ENCODE results near the gene CALU.
A peak's percentile ranks its signal among the peaks of the same experiment; 100 is the strongest.

The CALU gene

DNA sequence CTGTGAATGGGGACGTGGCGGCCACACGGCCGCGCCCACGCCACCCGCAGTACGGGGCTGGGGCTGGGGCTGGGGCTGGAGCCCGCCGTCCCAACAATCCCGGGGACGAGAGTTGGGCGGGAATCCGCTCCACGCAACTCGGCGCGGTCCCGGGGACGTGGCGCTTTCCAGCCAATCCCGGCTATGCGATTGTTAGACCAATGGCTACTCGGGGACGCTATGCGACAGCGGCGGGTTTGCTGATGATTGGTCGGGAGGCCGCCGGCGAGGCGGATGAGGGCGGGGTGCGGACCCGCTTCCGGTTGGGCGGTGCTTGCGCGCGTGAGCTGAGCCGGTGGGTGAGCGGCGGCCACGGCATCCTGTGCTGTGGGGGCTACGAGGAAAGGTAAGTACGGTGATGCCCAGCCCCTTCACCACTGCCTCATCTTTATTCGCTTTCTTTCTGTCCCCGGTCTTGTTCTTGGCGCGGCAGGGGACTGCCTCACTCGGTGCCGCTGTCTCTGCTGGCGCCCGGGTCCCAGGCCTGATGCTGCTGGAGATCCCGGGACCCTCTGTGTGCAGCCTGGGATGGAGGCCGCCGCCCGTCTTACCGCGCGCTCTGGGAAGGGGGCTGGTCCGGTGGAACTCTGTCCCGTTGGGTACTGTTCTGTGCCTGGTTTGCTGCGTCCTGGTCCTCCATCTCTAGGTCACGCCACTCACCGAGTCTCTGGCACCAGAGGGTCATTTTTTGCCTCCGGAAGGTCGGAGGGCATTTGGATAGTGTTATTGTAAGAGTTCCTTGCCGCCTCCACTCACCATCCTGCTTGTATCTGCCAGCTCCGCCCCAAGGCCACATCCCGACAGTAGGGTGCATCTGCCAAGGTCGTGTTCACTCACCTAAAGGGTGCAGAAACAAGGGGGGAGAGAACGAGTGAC, at the start of gene CALU:
Gene CALU (plus strand): TSS at position 312 of the 915 bp plus-strand sequence. CDS start 9,225 bp downstream, outside the sequence.
- DNase-seq = peak; percentile 83

DNA sequence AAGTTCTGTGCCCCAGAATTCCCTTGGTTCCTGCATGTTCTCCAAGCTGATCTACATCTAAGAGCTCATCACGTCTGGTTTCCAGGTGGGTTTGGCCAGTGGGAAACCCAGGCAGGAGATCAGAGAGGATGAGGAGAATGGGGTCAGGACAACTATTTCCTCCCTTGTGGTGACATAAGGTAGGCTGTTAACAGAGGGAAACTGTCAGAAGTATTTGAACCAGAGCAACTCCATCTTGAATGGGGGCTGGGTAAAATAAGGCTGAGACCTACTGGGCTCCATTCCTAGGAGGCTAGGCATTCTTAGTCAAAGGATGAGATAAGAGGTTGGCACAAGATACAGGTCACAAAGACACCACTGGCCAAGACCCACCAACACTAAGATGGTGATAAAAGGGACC, 47.9 kb upstream of the CALU start:
- no peak for DNase-seq

- no peak for DNase-seq
Observed at GRCh38 chr7:128692623-128693270, 46.4 kb upstream of the CALU start.

DNA sequence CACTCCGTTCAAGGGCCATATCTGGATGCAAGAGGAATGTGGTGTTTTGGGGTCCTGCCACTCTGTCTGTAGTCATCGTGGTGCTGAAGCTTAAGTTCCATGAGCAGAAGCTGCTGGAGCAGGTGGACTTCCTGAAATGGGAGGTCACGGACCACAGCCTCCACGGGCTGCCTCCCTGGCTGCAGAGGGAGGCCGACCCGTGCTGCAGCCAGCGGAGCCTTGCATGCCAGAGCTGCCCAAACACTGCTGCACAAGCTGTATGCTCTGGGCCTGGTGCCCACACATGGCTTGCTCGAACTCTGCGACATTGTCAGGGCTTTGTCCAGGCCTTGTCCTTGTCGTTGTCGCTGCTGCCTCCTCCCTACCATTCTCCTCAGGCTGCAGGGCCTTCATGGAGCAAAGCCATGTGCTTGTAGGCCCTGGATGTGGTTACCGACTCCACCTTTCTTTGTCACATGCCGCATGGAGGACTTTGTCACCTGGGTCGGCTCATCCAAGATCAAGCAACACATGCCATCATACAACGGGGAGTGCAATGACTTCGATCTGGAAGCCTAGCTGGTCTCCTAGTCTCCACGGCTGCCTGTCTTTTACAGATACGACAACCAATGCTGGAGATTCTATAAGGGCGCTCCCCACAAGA, 45.7 kb upstream of the CALU start:
- DNase-seq = no peak

DNA sequence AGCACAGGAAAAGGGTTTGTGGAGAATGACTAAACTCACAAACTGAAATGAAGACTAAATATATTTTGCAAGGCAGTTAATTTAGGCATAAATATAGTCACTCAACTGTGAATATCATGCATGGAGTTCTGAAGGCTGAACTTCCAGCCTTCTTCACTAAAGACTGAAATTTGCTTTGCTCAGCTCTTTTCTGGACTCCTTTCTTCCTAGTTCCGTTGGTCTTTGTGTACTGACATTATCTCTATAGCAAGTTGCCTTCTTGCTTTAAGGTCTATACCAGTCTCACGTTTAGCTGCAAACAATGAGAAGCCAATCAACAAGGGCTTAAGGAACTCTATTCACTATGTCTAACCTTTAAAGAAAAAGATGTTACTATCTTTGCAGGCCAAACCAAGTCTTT, 44.4 kb upstream of the CALU start:
- no peak for DNase-seq

- no peak for DNase-seq
Observed at GRCh38 chr7:128697302-128697905, 41.8 kb upstream of the CALU start.

DNA sequence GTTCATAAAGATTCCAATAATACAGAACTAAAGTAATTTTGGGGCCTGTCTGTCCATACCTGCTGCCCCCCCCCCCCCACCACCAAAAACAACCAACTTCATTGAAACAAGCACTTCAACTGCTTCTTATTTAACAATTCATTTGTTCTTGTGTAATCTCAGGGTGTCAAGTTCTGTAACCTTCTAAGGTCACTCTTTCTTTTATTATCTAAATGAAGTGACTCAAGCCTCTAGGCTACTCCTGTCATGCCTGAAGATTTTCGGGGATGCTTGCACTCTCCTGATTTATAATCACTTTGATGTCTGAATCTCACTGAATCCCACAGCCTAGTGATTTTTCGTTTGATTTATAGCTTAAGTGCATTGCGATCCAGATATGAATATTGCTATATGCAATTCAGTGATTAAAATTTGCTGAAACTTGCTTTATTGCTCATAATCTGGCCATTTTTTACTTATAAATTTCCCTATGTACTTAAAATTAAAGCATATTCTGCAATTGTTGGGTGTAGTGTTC, 39.9 kb upstream of the CALU start:
- DNase-seq = no peak

GRCh38 chr7:128699895-128700294, 39.3 kb upstream of the CALU start:
- DNase-seq = no peak

GRCh38 chr7:128701062-128701785, 37.9 kb upstream of the CALU start:
- no peak for DNase-seq

DNA sequence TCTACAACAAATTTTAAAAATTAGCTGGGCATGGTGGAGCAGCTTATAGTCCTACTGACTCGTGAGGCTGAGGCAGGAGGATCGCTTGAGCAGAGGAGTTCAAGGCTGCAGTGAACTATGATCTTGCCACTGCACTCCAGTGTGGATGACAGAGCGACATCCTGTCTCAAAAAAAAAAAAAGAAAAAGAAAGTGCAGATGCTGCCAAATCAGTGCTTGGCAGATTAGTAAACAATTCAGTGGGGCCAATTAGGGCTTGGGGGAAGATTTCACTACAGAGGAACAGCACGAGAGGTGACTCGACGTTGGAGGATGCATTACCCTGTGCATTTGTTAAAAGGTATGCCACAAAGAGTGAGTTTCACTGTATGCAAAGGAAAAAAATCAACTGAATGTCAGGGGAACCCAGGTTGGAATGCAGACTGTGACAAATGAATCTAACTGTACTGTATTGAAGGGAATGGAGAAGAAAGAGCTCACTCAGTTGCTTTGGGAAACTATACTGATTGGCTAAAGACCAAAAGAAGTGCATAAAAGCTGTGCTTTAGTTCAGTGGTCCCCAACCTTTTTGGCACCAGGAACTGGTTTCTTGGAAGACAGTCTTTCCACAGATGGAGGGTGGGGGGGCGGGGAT, 35.4 kb upstream of the CALU start:
- DNase-seq = no peak

- DNase-seq = no peak
Observed at GRCh38 chr7:128705891-128706333, 33.2 kb upstream of the CALU start.

DNA sequence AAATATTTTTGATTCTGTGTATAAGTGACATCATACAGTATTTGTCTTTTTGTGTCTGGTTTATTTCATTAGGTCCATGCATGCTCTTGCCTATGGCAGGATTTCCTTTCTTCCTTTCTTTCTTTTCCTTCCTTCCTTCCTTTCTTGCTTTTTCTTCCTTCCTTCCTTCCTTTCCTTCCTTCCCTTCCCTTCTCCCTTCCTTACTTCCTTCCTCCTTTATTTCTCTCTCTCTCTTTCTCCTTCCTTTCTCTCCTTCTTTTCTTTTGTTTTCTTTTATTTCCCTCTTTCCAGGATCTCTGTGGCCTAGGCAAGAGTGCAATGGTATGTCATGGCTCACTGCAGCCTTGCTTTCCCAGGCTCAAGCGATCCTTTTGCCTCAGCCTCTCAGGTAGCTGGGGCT, 31.4 kb upstream of the CALU start:
- DNase-seq = no peak

DNA sequence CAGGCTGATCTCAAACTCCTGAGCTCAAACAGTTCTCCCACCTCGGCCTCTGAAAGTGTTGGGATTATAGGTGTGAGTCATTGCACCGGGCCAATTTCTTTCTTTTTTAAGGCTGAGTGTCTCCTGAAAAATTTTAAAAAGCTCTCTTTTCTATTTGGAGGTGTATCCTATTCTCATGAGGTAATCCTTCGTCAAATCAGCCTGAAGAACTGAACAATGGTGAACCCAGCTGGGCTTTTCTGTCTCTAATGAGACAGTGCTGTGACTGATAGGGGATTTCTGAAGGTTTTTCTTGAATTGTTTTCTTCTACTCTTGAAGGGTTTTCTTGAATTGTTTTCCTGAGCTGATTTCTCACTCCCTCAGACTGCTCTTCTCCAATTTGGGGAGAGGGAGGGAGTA, 30.9 kb upstream of the CALU start:
- no peak for DNase-seq

- no peak for DNase-seq
Observed at GRCh38 chr7:128708824-128709223, 30.3 kb upstream of the CALU start.

- no peak for DNase-seq
Observed at GRCh38 chr7:128710481-128710880, 28.7 kb upstream of the CALU start.

- DNase-seq = no peak
Observed at GRCh38 chr7:128713794-128714193, 25.4 kb upstream of the CALU start.

- DNase-seq = no peak
Observed at GRCh38 chr7:128714701-128715495, 24.3 kb upstream of the CALU start.

GRCh38 chr7:128718967-128719642, 20.1 kb upstream of the CALU start:
- no peak for DNase-seq

DNA sequence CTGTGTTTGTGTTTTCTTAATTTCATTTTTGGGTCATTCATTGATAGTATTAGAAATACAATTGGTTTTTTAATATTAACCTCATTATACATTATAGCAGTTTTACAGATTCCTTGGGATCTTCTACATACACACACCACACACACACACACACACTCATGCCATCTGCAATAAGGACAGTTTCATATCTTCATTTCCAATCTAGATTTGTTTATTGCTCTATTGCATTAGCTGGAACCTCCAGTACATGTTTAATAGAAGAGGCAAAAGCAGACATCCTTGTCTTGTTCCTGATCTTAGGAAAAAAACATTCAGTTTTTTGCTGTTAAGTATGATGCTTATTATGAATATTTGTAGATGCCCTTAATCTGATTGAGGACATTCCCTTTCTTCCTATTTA, 17.8 kb upstream of the CALU start:
- DNase-seq = no peak

- no peak for DNase-seq
Observed at GRCh38 chr7:128724743-128725142, 14.4 kb upstream of the CALU start.
